Neutrophil (primary cell): Measurements from ENCODE around the gene TMEM116.

Source experiments
- H3K27ac ChIP-seq: fragments of 200-600 bp; sonication (generic); 2 replicates; pipeline ENCODE4 v1.5.1; 2016; ENCODE audit warnings: mild to moderate bottlenecking, moderate library complexity
- H3K27me3 ChIP-seq: fragments of 200-600 bp; sonication (generic); 2 replicates; pipeline ENCODE4 v1.6.0; 2016; ENCODE audit warnings: mild to moderate bottlenecking
- H3K36me3 ChIP-seq: fragments of 200-600 bp; sonication (generic); 2 replicates; pipeline ENCODE4 v1.5.1; 2017
- H3K4me1 ChIP-seq, 2 experiments: fragments of 200-600 bp in 1 of 2; sonication (generic) in 1 of 2; 1 replicate in 1 of 2; 2 replicates in 1 of 2; pipeline versions ENCODE4 v1.5.1 to v1.6.1; 2013 to 2016; ENCODE audit warnings: low read depth in 1 of 2, low read length in 1 of 2, mild to moderate bottlenecking in 1 of 2, moderate library complexity in 1 of 2; ENCODE audit not compliant: control insufficient read depth in 1 of 2, insufficient read depth in 1 of 2
- H3K4me3 ChIP-seq, 2 experiments: fragments of 200-600 bp in 1 of 2; sonication (generic) in 1 of 2; 1 replicate in 1 of 2; 2 replicates in 1 of 2; pipeline ENCODE4 v1.5.1; 2013 to 2016; ENCODE audit warnings: low read depth in 1 of 2, low read length in 1 of 2, mild to moderate bottlenecking in 1 of 2, moderate library complexity in 1 of 2
- H3K9me3 ChIP-seq: fragments of 200-600 bp; sonication (generic); 2 replicates; pipeline ENCODE4 v1.5.1; 2016
- CTCF ChIP-seq: fragments of 200-600 bp; sonication (generic); IDR thresholded peaks from 2 replicates; pipeline ENCODE4 v1.5.1; 2016; ENCODE audit warnings: antibody characterized with exemption

TMEM116 gene

GRCh38 chr12:111943929-111944328 lies 69.0 kb downstream of the TMEM116 start:
- H3K4me1 ChIP-seq: no peaks in the 10 kb centered on the region
- H3K9me3 ChIP-seq: no peaks in the 10 kb centered on the region
- H3K36me3 ChIP-seq: no peaks in the 10 kb centered on the region
- no peak for TF ChIP-seq CTCF
- no peak overlapping the region for H3K4me3 ChIP-seq
- H3K27ac ChIP-seq: no peak overlapping the region
- H3K27me3 ChIP-seq: no peaks in the 10 kb centered on the region

- no peaks in the 10 kb centered on the region for H3K27me3 ChIP-seq
- no peak overlapping the region for H3K27ac ChIP-seq
- H3K4me1 ChIP-seq: no peaks in the 10 kb centered on the region
- no peaks in the 10 kb centered on the region for H3K9me3 ChIP-seq
- H3K36me3 ChIP-seq: no peaks in the 10 kb centered on the region
- H3K4me3 ChIP-seq: no peak overlapping the region
- no peak for TF ChIP-seq CTCF
Measured at GRCh38 chr12:111942557-111942956, 70.4 kb downstream of the TMEM116 start.

GRCh38 chr12:111937429-111937828 lies 75.5 kb downstream of the TMEM116 start:
- Histone ChIP-seq H3K4me1 (no peaks in the 10 kb centered on the region), H3K9me3 (no peaks in the 10 kb centered on the region), H3K27me3 (no peaks in the 10 kb centered on the region), H3K4me3 (no peak overlapping the region), H3K36me3 (no peaks in the 10 kb centered on the region), H3K27ac (no peak overlapping the region)
- no peak for TF ChIP-seq CTCF

DNA sequence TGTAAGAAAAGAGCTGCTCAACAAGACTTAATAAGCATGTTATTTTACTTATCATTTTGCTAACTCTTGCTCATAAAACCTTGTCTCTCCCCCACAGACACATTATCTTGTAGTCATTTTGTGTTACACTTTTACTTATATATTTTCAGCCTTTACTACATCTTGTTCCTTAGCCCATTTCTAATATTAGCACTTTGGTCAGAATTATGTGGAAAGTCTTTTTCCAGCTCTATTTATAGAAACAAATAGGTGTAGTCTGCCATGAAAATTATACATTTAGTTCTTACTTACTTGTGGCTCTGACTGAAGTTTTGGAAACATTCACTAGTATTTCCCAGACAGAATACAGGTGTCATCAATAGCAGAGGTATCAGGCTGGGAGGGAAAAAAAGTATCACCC lies 76.1 kb downstream of the TMEM116 start:
- H3K4me1 ChIP-seq: no peaks in the 10 kb centered on the region
- H3K4me3 ChIP-seq: no peak overlapping the region
- H3K36me3 ChIP-seq: no peaks in the 10 kb centered on the region
- H3K9me3 ChIP-seq: no peaks in the 10 kb centered on the region
- H3K27me3 ChIP-seq: no peaks in the 10 kb centered on the region
- TF ChIP-seq CTCF: no peak
- H3K27ac ChIP-seq: no peak overlapping the region

- Histone ChIP-seq H3K4me1 (no peaks in the 10 kb centered on the region), H3K36me3 (no peaks in the 10 kb centered on the region), H3K27ac (no peak overlapping the region), H3K27me3 (no peaks in the 10 kb centered on the region), H3K4me3 (no peak overlapping the region), H3K9me3 (no peaks in the 10 kb centered on the region)
- no peak for TF ChIP-seq CTCF
Measured at GRCh38 chr12:111932241-111932640, 80.7 kb downstream of the TMEM116 start.

GRCh38 chr12:111927346-111927745 lies 85.6 kb downstream of the TMEM116 start:
- no peak overlapping the region for H3K27ac ChIP-seq
- H3K4me1 ChIP-seq: no peaks in the 10 kb centered on the region
- no peaks in the 10 kb centered on the region for H3K36me3 ChIP-seq
- no peaks in the 10 kb centered on the region for H3K9me3 ChIP-seq
- no peaks in the 10 kb centered on the region for H3K27me3 ChIP-seq
- H3K4me3 ChIP-seq: no peak overlapping the region
- TF ChIP-seq CTCF: no peak
